Measurements from ENCODE around the gene TTYH3. TPM values are rescaled to one million over a fixed set of nuclear protein-coding genes. Genes with fewer than 3 reads are reported as not detected.
A peak's percentile ranks its signal among the peaks of the same experiment; 100 is the strongest.

Gene TTYH3
- total and polyA plus RNA-seq, 9 of the 15 experiments (the other 6 are each of a cell fraction or from before 2014, with no cell fraction given): 0.01 to 5.5 (median 1.1) TPM

DNA sequence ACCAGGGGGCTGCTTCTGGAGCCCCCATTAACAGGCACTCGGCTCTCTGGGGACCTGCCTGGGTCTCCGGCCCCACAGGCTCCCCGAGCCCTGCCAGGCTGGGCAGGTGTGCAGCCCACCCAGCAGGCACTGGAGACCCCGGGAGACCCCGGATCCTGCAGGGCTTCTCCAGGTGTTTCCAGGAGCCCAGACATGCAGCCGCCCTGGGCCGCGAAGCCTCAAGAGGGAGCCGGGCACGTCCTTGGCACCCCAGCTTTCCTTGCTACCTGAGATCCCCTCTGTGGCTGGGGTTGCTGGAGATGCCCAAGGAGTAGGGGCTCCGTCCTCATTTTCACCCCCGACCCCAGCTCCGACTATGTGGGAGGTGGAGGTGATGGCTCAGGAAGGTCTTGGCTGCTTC, 48.5 kb downstream of the TTYH3 start (continued):
- TF ChIP-seq, protein P1, sequence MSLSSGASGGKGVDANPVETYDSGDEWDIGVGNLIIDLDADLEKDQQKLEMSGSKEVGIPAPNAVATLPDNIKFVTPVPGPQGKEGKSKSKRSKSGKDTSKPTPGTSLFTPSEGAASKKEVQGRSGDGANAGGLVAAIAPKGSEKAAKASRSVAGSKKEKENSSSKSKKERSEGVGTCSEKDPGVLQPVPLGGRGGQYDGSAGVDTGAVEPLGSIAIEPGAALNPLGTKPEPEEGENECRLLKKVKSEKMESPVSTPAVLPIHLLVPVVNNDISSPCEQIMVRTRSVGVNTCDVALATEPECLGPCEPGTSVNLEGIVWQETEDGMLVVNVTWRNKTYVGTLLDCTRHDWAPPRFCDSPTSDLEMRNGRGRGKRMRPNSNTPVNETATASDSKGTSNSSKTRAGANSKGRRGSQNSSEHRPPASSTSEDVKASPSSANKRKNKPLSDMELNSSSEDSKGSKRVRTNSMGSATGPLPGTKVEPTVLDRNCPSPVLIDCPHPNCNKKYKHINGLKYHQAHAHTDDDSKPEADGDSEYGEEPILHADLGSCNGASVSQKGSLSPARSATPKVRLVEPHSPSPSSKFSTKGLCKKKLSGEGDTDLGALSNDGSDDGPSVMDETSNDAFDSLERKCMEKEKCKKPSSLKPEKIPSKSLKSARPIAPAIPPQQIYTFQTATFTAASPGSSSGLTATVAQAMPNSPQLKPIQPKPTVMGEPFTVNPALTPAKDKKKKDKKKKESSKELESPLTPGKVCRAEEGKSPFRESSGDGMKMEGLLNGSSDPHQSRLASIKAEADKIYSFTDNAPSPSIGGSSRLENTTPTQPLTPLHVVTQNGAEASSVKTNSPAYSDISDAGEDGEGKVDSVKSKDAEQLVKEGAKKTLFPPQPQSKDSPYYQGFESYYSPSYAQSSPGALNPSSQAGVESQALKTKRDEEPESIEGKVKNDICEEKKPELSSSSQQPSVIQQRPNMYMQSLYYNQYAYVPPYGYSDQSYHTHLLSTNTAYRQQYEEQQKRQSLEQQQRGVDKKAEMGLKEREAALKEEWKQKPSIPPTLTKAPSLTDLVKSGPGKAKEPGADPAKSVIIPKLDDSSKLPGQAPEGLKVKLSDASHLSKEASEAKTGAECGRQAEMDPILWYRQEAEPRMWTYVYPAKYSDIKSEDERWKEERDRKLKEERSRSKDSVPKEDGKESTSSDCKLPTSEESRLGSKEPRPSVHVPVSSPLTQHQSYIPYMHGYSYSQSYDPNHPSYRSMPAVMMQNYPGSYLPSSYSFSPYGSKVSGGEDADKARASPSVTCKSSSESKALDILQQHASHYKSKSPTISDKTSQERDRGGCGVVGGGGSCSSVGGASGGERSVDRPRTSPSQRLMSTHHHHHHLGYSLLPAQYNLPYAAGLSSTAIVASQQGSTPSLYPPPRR (CRISPR knock-in tag; IDR thresholded peaks at IDR 0.05; ENCODE audit: borderline replicate concordance): no peak
- no peak for TF ChIP-seq ZNF589 (CRISPR knock-in tag; IDR thresholded peaks at IDR 0.05; ENCODE audit: low read depth)
- TF ChIP-seq ZNF668 (CRISPR knock-in tag; IDR thresholded peaks at IDR 0.05): no peak

DNA sequence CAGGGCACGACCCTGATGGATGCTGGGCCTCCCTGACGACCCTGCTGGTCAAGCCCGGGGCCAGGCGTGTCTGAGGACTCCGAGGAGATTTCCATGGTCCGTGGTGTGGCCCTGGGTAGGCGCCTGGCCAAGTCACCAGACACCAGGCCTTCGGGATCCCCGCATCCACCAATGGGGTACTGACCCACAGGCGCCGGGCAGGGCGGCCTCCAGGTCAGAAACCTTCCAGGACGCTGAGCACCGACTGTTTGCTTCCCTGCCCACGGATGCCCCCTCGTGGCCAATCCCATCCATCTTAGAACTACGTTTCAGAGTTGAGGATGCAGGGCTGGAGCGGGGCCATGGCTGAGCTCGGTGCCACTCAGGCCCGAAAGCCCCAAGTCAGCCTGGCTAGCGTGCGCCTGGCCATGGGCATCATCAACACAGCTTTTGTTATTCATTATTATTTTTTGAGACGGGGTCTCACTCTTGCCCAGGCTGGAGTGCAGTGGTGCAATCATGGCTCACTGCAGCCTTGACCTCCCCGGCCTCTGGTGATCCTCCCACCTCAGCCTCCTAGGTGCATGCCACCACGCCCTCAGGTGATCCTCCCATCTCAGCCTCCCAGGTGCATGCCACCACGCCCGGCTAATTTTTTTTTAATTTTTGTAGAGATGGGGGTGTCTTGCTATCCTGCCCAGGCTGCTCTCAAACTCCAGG, 49.2 kb downstream of the TTYH3 start:
- no TSS peak for BruUV-seq (replicated peaks)
- 5% methylated on average over 25 of the region's 27 CpGs for WGBS (ENCODE audit: insufficient coverage, low coverage, missing lambda C conversion rate)
- FAIRE-seq (peak; percentile 93), DNase-seq (ENCODE audit: extremely low read depth in 1 of 4, low spot score in 3 of 4) (peak; percentile 82 to 85 (median 84)), ATAC-seq (peak; percentile 94)
- H3K4me2 ChIP-seq (ENCODE audit: insufficient read depth, low read length): no peak overlapping the region
- no peaks in the 10 kb centered on the region; the same call in 1 of the 2 replicates for H4K20me1 ChIP-seq (replicated peaks; ENCODE audit: control insufficient read depth, insufficient read depth, low read length)
- H3K9me3 ChIP-seq (replicated peaks; ENCODE audit: control insufficient read depth, insufficient read depth, low read depth, low read length): no peaks in the 10 kb centered on the region
- POLR2A ChIA-PET: no interaction called here
- H3K79me2 ChIP-seq (ENCODE audit: control insufficient read depth, insufficient read depth, low read length): no peaks in the 10 kb centered on the region
- H3K27ac ChIP-seq (ENCODE audit: extremely low read depth, low read depth, low read length): no peak overlapping the region
- in situ Hi-C loops (cut with MboI): no loop called here
- no peak overlapping the region for H3K4me3 ChIP-seq
- CTCF ChIA-PET (ENCODE audit: low intra/inter-chr PET ratio): interaction anchor here (0.6 to 1.3 kb wide), 4 partner anchors 154 to 673 kb away, joined by 3 to 5 read pairs (median 4); no protein-coding TSS in a partner anchor
- no peak overlapping the region; a peak in 1 of 4 replicates for H3K9ac ChIP-seq (ENCODE audit: insufficient read depth in 1 of 2, low read depth in 2 of 2, low read length in 2 of 2)
- no peaks in the 10 kb centered on the region for H3K9me1 ChIP-seq (ENCODE audit: control insufficient read depth, insufficient read depth, low read length)
- no peak overlapping the region for H2AFZ ChIP-seq (ENCODE audit: low read depth, low read length)
- intact Hi-C loops (cut with micrococcal nuclease): loop anchor here (10.0 kb wide), 1 partner anchor 116 kb away; no protein-coding TSS in a partner anchor
- no peaks in the 10 kb centered on the region for H3K36me3 ChIP-seq (ENCODE audit: control insufficient read depth, insufficient read depth, low read length)
- peaks cover 0 to 27% of the 10 kb centered on the region in 2 experiments; a peak in 2 of 5 replicates for H3K4me1 ChIP-seq (replicated peaks in 1 of 2; ENCODE audit: control insufficient read depth in 2 of 2, insufficient read depth in 2 of 2, low read length in 2 of 2)
- peaks cover 14 to 45% of the 10 kb centered on the region in 2 experiments; a peak in 3 of 5 replicates for H3K27me3 ChIP-seq (ENCODE audit: control insufficient read depth in 2 of 2, insufficient read depth in 2 of 2, low read length in 2 of 2)
- TF ChIP-seq ZC3H8 (IDR thresholded peaks at IDR 0.05) (no peak), NFIC (IDR thresholded peaks at IDR 0.05) (no peak), SMAD3 (CRISPR knock-in tag; conservative IDR thresholded peaks at IDR 0.05) (no peak), NCOA1 (IDR thresholded peaks at IDR 0.05; ENCODE audit: low read depth) (no peak), RB1 (IDR thresholded peaks at IDR 0.05; ENCODE audit: low read depth) (peak; percentile 37; the same call in 1 of the 2 replicates), RCOR1 (IDR thresholded peaks at IDR 0.05; ENCODE audit: borderline replicate concordance in 1 of 2, low read depth in 2 of 2, low read length in 2 of 2) (peak in 1 of 2 experiments; percentile 32; a peak in 1 of 4 replicates), CREM (IDR thresholded peaks at IDR 0.05; ENCODE audit: low read depth) (peak; percentile 21; the same call in 1 of the 2 replicates), ZNF217 (CRISPR knock-in tag; IDR thresholded peaks at IDR 0.05) (no peak)
- TF ChIP-seq, protein P2, sequence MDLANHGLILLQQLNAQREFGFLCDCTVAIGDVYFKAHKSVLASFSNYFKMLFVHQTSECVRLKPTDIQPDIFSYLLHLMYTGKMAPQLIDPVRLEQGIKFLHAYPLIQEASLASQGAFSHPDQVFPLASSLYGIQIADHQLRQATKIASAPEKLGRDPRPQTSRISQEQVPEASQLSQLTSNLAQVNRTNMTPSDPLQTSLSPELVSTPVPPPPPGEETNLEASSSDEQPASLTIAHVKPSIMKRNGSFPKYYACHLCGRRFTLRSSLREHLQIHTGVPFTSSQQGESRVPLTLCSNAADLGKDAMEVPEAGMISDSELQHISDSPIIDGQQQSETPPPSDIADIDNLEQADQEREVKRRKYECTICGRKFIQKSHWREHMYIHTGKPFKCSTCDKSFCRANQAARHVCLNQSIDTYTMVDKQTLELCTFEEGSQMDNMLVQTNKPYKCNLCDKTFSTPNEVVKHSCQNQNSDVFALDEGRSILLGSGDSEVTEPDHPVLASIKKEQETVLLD (IDR thresholded peaks at IDR 0.05): no peak
- TF ChIP-seq, protein P3, sequence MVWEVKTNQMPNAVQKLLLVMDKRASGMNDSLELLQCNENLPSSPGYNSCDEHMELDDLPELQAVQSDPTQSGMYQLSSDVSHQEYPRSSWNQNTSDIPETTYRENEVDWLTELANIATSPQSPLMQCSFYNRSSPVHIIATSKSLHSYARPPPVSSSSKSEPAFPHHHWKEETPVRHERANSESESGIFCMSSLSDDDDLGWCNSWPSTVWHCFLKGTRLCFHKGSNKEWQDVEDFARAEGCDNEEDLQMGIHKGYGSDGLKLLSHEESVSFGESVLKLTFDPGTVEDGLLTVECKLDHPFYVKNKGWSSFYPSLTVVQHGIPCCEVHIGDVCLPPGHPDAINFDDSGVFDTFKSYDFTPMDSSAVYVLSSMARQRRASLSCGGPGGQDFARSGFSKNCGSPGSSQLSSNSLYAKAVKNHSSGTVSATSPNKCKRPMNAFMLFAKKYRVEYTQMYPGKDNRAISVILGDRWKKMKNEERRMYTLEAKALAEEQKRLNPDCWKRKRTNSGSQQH (CRISPR knock-in tag; IDR thresholded peaks at IDR 0.05): no peak
